IPS-NIHi7 (cell line): ENCODE results near the gene C12orf60.
A peak's percentile ranks its signal among the peaks of the same experiment; 100 is the strongest.

ENCODE experiments used
- DNase-seq: peaks from one replicate; pipeline ENCODE4 v3.0.0; 2012; ENCODE audit warnings: mixed read lengths; ENCODE audit errors: extremely low spot score

The C12orf60 gene

GRCh38 chr12:14776236-14776961 is 27.1 kb upstream of the C12orf60 start:
- no peak for DNase-seq

- no peak for DNase-seq
Measured at GRCh38 chr12:14777271-14777670, 26.2 kb upstream of the C12orf60 start.

GRCh38 chr12:14779834-14780233 is 23.6 kb upstream of the C12orf60 start:
- DNase-seq = no peak

- DNase-seq = no peak
Measured at GRCh38 chr12:14780859-14781258, 22.6 kb upstream of the C12orf60 start.

GRCh38 chr12:14781563-14781962 is 21.9 kb upstream of the C12orf60 start:
- DNase-seq = no peak

GRCh38 chr12:14782756-14783155 is 20.7 kb upstream of the C12orf60 start:
- DNase-seq = no peak

- no peak for DNase-seq
Measured at GRCh38 chr12:14784471-14784870, 19.0 kb upstream of the C12orf60 start.

GRCh38 chr12:14785568-14785967 is 17.9 kb upstream of the C12orf60 start:
- no peak for DNase-seq

- no peak for DNase-seq
Measured at GRCh38 chr12:14795028-14795448, 8.4 kb upstream of the C12orf60 start.

GRCh38 chr12:14802247-14802646 is 1.2 kb upstream of the C12orf60 start:
- DNase-seq = no peak

GRCh38 chr12:14802721-14803010 is 804 bp upstream of the C12orf60 start:
- DNase-seq = no peak

- no peak for DNase-seq
Measured at GRCh38 chr12:14803830-14804160, 325 bp downstream of the C12orf60 start.

- DNase-seq = no peak
Measured at GRCh38 chr12:14810167-14810952, 6.9 kb downstream of the C12orf60 start.

GRCh38 chr12:14810953-14811483 is 7.5 kb downstream of the C12orf60 start:
- peak; percentile 51 for DNase-seq

- no peak for DNase-seq
Measured at GRCh38 chr12:14811486-14811885, 8.0 kb downstream of the C12orf60 start.

GRCh38 chr12:14814014-14814413 is 10.5 kb downstream of the C12orf60 start, which contains the start of gene SMCO3:
Gene SMCO3 (minus strand): TSS chr12:14814182. CDS start chr12:14806680, 7,502 bp downstream.
- no peak for DNase-seq

- DNase-seq = no peak
Measured at GRCh38 chr12:14824012-14824634, 20.7 kb downstream of the C12orf60 start.

- no peak for DNase-seq
Measured at GRCh38 chr12:14825256-14825655, 21.8 kb downstream of the C12orf60 start.

- DNase-seq = no peak
Measured at GRCh38 chr12:14826491-14826890, 23.0 kb downstream of the C12orf60 start.

- no peak for DNase-seq
Measured at GRCh38 chr12:14827043-14827442, 23.6 kb downstream of the C12orf60 start.

GRCh38 chr12:14828892-14829291 is 25.4 kb downstream of the C12orf60 start:
- peak; percentile 37 for DNase-seq

- DNase-seq = no peak
Measured at GRCh38 chr12:14833336-14833735, 29.9 kb downstream of the C12orf60 start.

- DNase-seq = no peak
Measured at GRCh38 chr12:14833952-14834351, 30.5 kb downstream of the C12orf60 start.
